Measurements from ENCODE around the gene OPA3. TPM values are rescaled to one million over a fixed set of nuclear protein-coding genes. Genes with fewer than 3 reads are reported as not detected.
"Not testable (repeated sequence)": the region's sequence is repeated elsewhere in the genome, so short reads cannot be mapped to it uniquely, and the experiment has no call there.

Gene OPA3
- polyA plus RNA-seq, 1 donor (not counting 4 experiments of a cell fraction or from before 2014, with no cell fraction given), result 11.9 TPM

DNA sequence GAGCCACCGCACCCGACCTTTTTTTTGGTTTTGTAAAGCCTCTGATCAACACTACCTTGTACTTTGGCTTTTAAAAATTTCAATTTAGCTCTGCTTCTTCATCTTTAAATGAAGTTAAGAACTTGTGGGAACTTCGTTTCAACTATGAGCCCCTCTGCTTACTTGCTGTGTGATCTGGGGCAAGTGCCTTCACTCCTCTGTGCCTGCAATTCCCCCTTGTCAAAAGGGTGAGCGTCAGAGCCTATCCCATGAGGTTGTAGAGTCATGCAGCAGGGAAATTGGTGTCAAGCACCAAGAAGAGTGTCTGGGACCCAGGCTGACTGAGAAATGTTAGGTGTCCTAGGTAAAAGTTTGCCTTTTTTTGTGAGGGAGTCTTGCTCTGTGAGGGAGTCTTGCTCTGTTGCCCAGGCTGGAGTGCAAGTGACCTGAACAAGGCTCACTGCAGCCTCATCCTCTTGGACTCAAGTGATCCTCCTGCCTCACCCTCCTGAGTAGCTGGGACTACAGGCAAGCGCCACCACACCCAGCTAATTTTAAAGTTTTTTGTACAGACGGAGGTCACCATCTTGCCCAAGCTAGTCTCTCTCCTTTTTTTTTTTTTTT, 71.6 kb downstream of the OPA3 start:
- Histone ChIP-seq H3K4me1 (ENCODE audit: control insufficient read depth, extremely low read depth, insufficient read depth, low read length) (peaks cover 38% of the 10 kb centered on the region), H3K4me2 (ENCODE audit: control insufficient read depth, extremely low read depth, insufficient read depth, low read depth, low read length) (no peak overlapping the region), H3K9me3 (ENCODE audit: control insufficient read depth, low read depth, low read length) (no peaks in the 10 kb centered on the region), H3K27ac (ENCODE audit: control insufficient read depth, insufficient read depth, low read length) (no peak overlapping the region), H3K36me3 (ENCODE audit: control insufficient read depth in 2 of 2, extremely low read depth in 1 of 2, insufficient read depth in 2 of 2, low read length in 2 of 2) (peaks cover 18 to 38% of the 10 kb centered on the region in 2 experiments), H2AFZ (ENCODE audit: control insufficient read depth, low read length) (no peak overlapping the region), H3K79me2 (ENCODE audit: control insufficient read depth, insufficient read depth, low read length) (peaks cover 90% of the 10 kb centered on the region), H3K4me3 (ENCODE audit: control insufficient read depth in 2 of 3, extremely low read depth in 1 of 3, insufficient read depth in 2 of 3, low read depth in 1 of 3, low read length in 3 of 3) (no peak overlapping the region), H3K9ac (ENCODE audit: control insufficient read depth, extremely low read depth, insufficient read depth, low read length) (no peak overlapping the region), H4K20me1 (ENCODE audit: control insufficient read depth, extremely low read depth, insufficient read depth, low read length) (peaks cover 45% of the 10 kb centered on the region), H3K27me3 (ENCODE audit: control insufficient read depth, extremely low read depth, insufficient read depth, low read length) (no peaks in the 10 kb centered on the region), H3K9me1 (ENCODE audit: control insufficient read depth, extremely low read depth, insufficient read depth, low read length) (peaks cover 8% of the 10 kb centered on the region)
- TF ChIP-seq EZH2 (IDR thresholded peaks at IDR 0.05; ENCODE audit: low read length), result no peak
- TF ChIP-seq, protein P1, sequence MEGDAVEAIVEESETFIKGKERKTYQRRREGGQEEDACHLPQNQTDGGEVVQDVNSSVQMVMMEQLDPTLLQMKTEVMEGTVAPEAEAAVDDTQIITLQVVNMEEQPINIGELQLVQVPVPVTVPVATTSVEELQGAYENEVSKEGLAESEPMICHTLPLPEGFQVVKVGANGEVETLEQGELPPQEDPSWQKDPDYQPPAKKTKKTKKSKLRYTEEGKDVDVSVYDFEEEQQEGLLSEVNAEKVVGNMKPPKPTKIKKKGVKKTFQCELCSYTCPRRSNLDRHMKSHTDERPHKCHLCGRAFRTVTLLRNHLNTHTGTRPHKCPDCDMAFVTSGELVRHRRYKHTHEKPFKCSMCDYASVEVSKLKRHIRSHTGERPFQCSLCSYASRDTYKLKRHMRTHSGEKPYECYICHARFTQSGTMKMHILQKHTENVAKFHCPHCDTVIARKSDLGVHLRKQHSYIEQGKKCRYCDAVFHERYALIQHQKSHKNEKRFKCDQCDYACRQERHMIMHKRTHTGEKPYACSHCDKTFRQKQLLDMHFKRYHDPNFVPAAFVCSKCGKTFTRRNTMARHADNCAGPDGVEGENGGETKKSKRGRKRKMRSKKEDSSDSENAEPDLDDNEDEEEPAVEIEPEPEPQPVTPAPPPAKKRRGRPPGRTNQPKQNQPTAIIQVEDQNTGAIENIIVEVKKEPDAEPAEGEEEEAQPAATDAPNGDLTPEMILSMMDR (optimal IDR thresholded peaks at IDR 0.05 in 1 of 3, IDR thresholded peaks at IDR 0.05 in 1 of 3, conservative IDR thresholded peaks at IDR 0.05 in 1 of 3; ENCODE audit: extremely low read depth in 1 of 3, insufficient read depth in 2 of 3, low read length in 3 of 3), result no peak
- no peak for DNase-seq (ENCODE audit: low read depth, low spot score)
- dilution Hi-C loops (cut with MboI; ENCODE audit: extremely low pct_ligation_motif_present, low sequenced_read_pairs), result no loop called here
- no peak for FAIRE-seq

DNA sequence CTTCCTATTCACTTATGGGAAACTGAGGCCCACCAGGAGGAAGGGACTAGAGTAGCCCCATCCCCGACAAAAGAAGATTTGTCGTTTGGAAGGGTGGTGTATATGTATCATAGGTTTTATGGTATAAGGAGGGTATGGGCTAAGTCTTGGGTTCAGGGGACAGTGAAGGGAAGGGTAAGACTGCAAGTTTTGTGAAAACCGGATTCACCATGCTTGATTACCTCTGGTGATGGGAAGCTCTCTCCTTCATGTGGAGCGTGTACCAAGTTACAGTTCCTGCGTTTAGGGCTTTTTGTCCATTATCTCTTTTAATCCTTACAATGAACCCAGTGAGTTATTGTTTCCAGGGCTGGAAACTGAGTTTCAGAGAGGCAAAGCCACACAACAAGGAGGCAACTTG, 73.5 kb downstream of the OPA3 start:
- no peak overlapping the region for H3K27ac ChIP-seq (ENCODE audit: control insufficient read depth, insufficient read depth, low read length)

DNA sequence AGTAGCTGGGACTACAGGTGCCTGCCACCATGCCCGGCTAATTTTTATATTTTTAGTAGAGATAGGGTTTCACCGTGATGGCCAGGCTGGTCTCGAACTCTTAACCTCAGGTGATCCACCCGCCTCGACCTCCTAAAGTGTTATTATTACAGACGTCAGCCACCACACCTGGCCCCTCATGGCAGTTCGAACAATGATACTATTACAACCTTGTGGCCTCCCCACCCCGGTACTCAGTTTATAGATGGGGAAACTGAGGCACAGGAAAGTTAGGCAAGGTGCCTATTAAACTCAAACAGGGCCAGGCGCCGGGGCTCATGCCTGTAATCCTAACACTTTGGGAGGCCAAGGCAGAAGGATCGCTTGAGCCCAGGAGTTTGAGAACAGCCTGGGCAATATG, 74.2 kb downstream of the OPA3 start:
- peaks cover 80% of the 10 kb centered on the region for H3K79me2 ChIP-seq (ENCODE audit: control insufficient read depth, insufficient read depth, low read length)
- H3K9me3 ChIP-seq (ENCODE audit: control insufficient read depth, low read depth, low read length); H3K4me3 ChIP-seq (ENCODE audit: control insufficient read depth in 2 of 3, extremely low read depth in 1 of 3, insufficient read depth in 2 of 3, low read depth in 1 of 3, low read length in 3 of 3); dilution Hi-C loops (cut with MboI; ENCODE audit: extremely low pct_ligation_motif_present, low sequenced_read_pairs); H3K9me1 ChIP-seq (ENCODE audit: control insufficient read depth, extremely low read depth, insufficient read depth, low read length); H3K9ac ChIP-seq (ENCODE audit: control insufficient read depth, extremely low read depth, insufficient read depth, low read length); H2AFZ ChIP-seq (ENCODE audit: control insufficient read depth, low read length); H3K27ac ChIP-seq (ENCODE audit: control insufficient read depth, insufficient read depth, low read length); H3K4me2 ChIP-seq (ENCODE audit: control insufficient read depth, extremely low read depth, insufficient read depth, low read depth, low read length); FAIRE-seq; DNase-seq (ENCODE audit: low read depth, low spot score); H3K27me3 ChIP-seq (ENCODE audit: control insufficient read depth, extremely low read depth, insufficient read depth, low read length): not testable (repeated sequence)
- H4K20me1 ChIP-seq (ENCODE audit: control insufficient read depth, extremely low read depth, insufficient read depth, low read length), result peaks cover 37% of the 10 kb centered on the region
- peaks cover 8 to 24% of the 10 kb centered on the region in 2 experiments for H3K36me3 ChIP-seq (ENCODE audit: control insufficient read depth in 2 of 2, extremely low read depth in 1 of 2, insufficient read depth in 2 of 2, low read length in 2 of 2)
- peaks cover 48% of the 10 kb centered on the region for H3K4me1 ChIP-seq (ENCODE audit: control insufficient read depth, extremely low read depth, insufficient read depth, low read length)

More for the DNA sequence above, 73.5 kb downstream of the OPA3 start:
- DNase-seq (ENCODE audit: low read depth, low spot score) (no peak), FAIRE-seq (no peak)
- H3K36me3 ChIP-seq (ENCODE audit: control insufficient read depth in 2 of 2, extremely low read depth in 1 of 2, insufficient read depth in 2 of 2, low read length in 2 of 2), result peaks cover 11 to 30% of the 10 kb centered on the region in 2 experiments
- no peak overlapping the region for H3K9ac ChIP-seq (ENCODE audit: control insufficient read depth, extremely low read depth, insufficient read depth, low read length)
- no peak overlapping the region for H3K4me3 ChIP-seq (ENCODE audit: control insufficient read depth in 2 of 3, extremely low read depth in 1 of 3, insufficient read depth in 2 of 3, low read depth in 1 of 3, low read length in 3 of 3)
- H3K27me3 ChIP-seq (ENCODE audit: control insufficient read depth, extremely low read depth, insufficient read depth, low read length), result no peaks in the 10 kb centered on the region
- H3K4me2 ChIP-seq (ENCODE audit: control insufficient read depth, extremely low read depth, insufficient read depth, low read depth, low read length), result peak overlapping the region; percentile 43
- H4K20me1 ChIP-seq (ENCODE audit: control insufficient read depth, extremely low read depth, insufficient read depth, low read length), result peaks cover 42% of the 10 kb centered on the region
- peaks cover 40% of the 10 kb centered on the region for H3K4me1 ChIP-seq (ENCODE audit: control insufficient read depth, extremely low read depth, insufficient read depth, low read length)
- dilution Hi-C loops (cut with MboI; ENCODE audit: extremely low pct_ligation_motif_present, low sequenced_read_pairs), result no loop called here
- no peak for TF ChIP-seq EZH2 (IDR thresholded peaks at IDR 0.05; ENCODE audit: low read length)
- TF ChIP-seq, protein P1 (optimal IDR thresholded peaks at IDR 0.05 in 1 of 3, IDR thresholded peaks at IDR 0.05 in 1 of 3, conservative IDR thresholded peaks at IDR 0.05 in 1 of 3; ENCODE audit: extremely low read depth in 1 of 3, insufficient read depth in 2 of 3, low read length in 3 of 3), result no peak
- H3K9me3 ChIP-seq (ENCODE audit: control insufficient read depth, low read depth, low read length), result no peaks in the 10 kb centered on the region
- peaks cover 8% of the 10 kb centered on the region for H3K9me1 ChIP-seq (ENCODE audit: control insufficient read depth, extremely low read depth, insufficient read depth, low read length)
- peaks cover 87% of the 10 kb centered on the region for H3K79me2 ChIP-seq (ENCODE audit: control insufficient read depth, insufficient read depth, low read length)
- no peak overlapping the region for H2AFZ ChIP-seq (ENCODE audit: control insufficient read depth, low read length)

All from keratinocyte (primary cell).